Vagina (tissue), 2 donors: Measurements from ENCODE around the gene ARHGAP6.

Experiments used
- CTCF ChIP-seq, 3 experiments: fragments of 450-650 bp in 2 of 3; fragments of 200-600 bp in 1 of 3; sonication (generic) in 1 of 3; IDR thresholded peaks; one replicate each; pipeline ENCODE4 v1.5.1; 2017 to 2019; ENCODE audit warnings: antibody characterized with exemption in 3 of 3, mild to moderate bottlenecking in 2 of 3, moderate library complexity in 2 of 3
- POLR2A ChIP-seq, 2 donors: fragments of 450-650 bp; IDR thresholded peaks; one replicate each; pipeline ENCODE4 v1.6.1; 2017; ENCODE audit warnings: antibody characterized with exemption in 2 of 2, mild to moderate bottlenecking in 2 of 2, moderate library complexity in 2 of 2

GRCh38 chrX:11259437-11259836 lies 406.3 kb downstream of the ARHGAP6 start:
- TF ChIP-seq POLR2A (IDR thresholded peaks at IDR 0.05) (no peak), CTCF (IDR thresholded peaks at IDR 0.05) (no peak)
